GM23338 (cell line): ENCODE data around the gene TBC1D14.

Experiments used
- CREB1 ChIP-seq: fragments of 250-450 bp; sonication (Bioruptor Pico); IDR thresholded peaks from 2 replicates; pipeline ENCODE4 v1.5.0; 2020; ENCODE audit warnings: low read depth, mild to moderate bottlenecking, moderate library complexity
- CTCF ChIP-seq, 2 experiments: fragments of 200-600 bp in 1 of 2; sonication (generic) in 1 of 2; conservative IDR thresholded peaks; 2 replicates each; pipeline versions ENCODE4 v1.5.1 to v1.6.1; 2016 to 2017; ENCODE audit warnings: antibody characterized with exemption in 2 of 2, low read depth in 2 of 2, mild to moderate bottlenecking in 2 of 2, moderate library complexity in 1 of 2
- EZH2 ChIP-seq: fragments of 200-600 bp; sonication (generic); IDR thresholded peaks from one replicate; pipeline ENCODE4 v1.8.0; 2017; ENCODE audit warnings: antibody characterized with exemption, mild to moderate bottlenecking, low read depth; ENCODE audit not compliant: unreplicated experiment
- EZH2phosphoT487 ChIP-seq: fragments of 200-600 bp; sonication (generic); IDR thresholded peaks from one replicate; pipeline ENCODE4 v1.8.1; 2018; ENCODE audit warnings: antibody characterized with exemption; ENCODE audit not compliant: unreplicated experiment
- JUNB ChIP-seq: IDR thresholded peaks from one replicate; pipeline ENCODE4 v1.6.1; 2016; ENCODE audit warnings: antibody characterized with exemption; ENCODE audit not compliant: unreplicated experiment
- NANOG ChIP-seq: IDR thresholded peaks from 2 replicates; pipeline ENCODE4 v1.6.1; 2016; ENCODE audit warnings: antibody characterized with exemption, borderline replicate concordance
- POLR2AphosphoS5 ChIP-seq: IDR thresholded peaks from 2 replicates; pipeline ENCODE4 v1.6.1; 2016; ENCODE audit warnings: antibody characterized with exemption, low read depth
- REST ChIP-seq: IDR thresholded peaks from one replicate; pipeline ENCODE4 v1.6.1; 2018; ENCODE audit warnings: antibody characterized with exemption; ENCODE audit not compliant: unreplicated experiment
- STAT1 ChIP-seq: IDR thresholded peaks from one replicate; pipeline ENCODE4 v1.6.1; 2016; ENCODE audit warnings: antibody characterized with exemption; ENCODE audit not compliant: unreplicated experiment
- ZNF114 ChIP-seq: fragments of 250-450 bp; sonication (Bioruptor Pico); IDR thresholded peaks from 2 replicates; pipeline ENCODE4 v1.5.0; 2020; ENCODE audit warnings: mild to moderate bottlenecking, moderate library complexity
- ZNF462 ChIP-seq: fragments of 250-450 bp; sonication (Bioruptor Pico); IDR thresholded peaks from 2 replicates; pipeline ENCODE4 v1.5.0; 2020; ENCODE audit warnings: mild to moderate bottlenecking, moderate library complexity

GRCh38 chr4:6924361-6924779, 14.7 kb downstream of the TBC1D14 start:
- TF ChIP-seq REST (no peak), EZH2 (no peak), CTCF (conservative IDR thresholded peaks at IDR 0.05; ENCODE audit: low read depth in 2 of 2) (no peak), JUNB (no peak), POLR2AphosphoS5 (no peak), EZH2phosphoT487 (no peak), CREB1 (CRISPR knock-in tag) (no peak), ZNF114 (CRISPR knock-in tag) (no peak), STAT1 (no peak), NANOG (no peak), ZNF462 (CRISPR knock-in tag) (no peak)
